ENCODE measurements around the gene XYLB.
A peak's percentile ranks its signal among the peaks of the same experiment; 100 is the strongest.

The XYLB gene

GRCh38 chr3:38454884-38455638, 108.5 kb downstream of the XYLB start:
- DNase-seq (ENCODE audit: low read depth), result peak; percentile 19
- no peak for TF ChIP-seq CTCF (conservative IDR thresholded peaks at IDR 0.05; ENCODE audit: control insufficient read depth, insufficient read depth, low read depth, low read length)
- H3K4me3 ChIP-seq (ENCODE audit: control insufficient read depth, low read depth, low read length), result peak overlapping the region; percentile 58

- H3K4me3 ChIP-seq (ENCODE audit: control insufficient read depth, low read depth, low read length), result peak overlapping the region; percentile 58
- TF ChIP-seq CTCF (conservative IDR thresholded peaks at IDR 0.05; ENCODE audit: control insufficient read depth, insufficient read depth, low read depth, low read length), result no peak
- peak; percentile 5 for DNase-seq (ENCODE audit: low read depth)
These were observed 109.2 kb downstream of the XYLB start for GRCh38 chr3:38455639-38456430.

GRCh38 chr3:38457111-38458003, 110.8 kb downstream of the XYLB start:
- H3K4me3 ChIP-seq (ENCODE audit: control insufficient read depth, low read depth, low read length), result no peak overlapping the region

GRCh38 chr3:38458796-38459498, 112.4 kb downstream of the XYLB start:
- peak; percentile 67 for DNase-seq (ENCODE audit: low read depth)
- TF ChIP-seq CTCF (conservative IDR thresholded peaks at IDR 0.05; ENCODE audit: control insufficient read depth, insufficient read depth, low read depth, low read length), result no peak
- no peak overlapping the region for H3K4me3 ChIP-seq (ENCODE audit: control insufficient read depth, low read depth, low read length)

More at GRCh38 chr3:38457111-38458003, 110.8 kb downstream of the XYLB start:
- peak; percentile 10 for DNase-seq (ENCODE audit: low read depth)
- TF ChIP-seq CTCF (conservative IDR thresholded peaks at IDR 0.05; ENCODE audit: control insufficient read depth, insufficient read depth, low read depth, low read length), result no peak

GRCh38 chr3:38459499-38460048, 113.0 kb downstream of the XYLB start:
- DNase-seq (ENCODE audit: low read depth), result no peak
- TF ChIP-seq CTCF (conservative IDR thresholded peaks at IDR 0.05; ENCODE audit: control insufficient read depth, insufficient read depth, low read depth, low read length), result no peak
- no peak overlapping the region for H3K4me3 ChIP-seq (ENCODE audit: control insufficient read depth, low read depth, low read length)

Measured in fibroblast of mammary gland (primary cell).